ENCODE data around the gene IARS2. TPM values are rescaled to one million over a fixed set of nuclear protein-coding genes. Genes with fewer than 3 reads are reported as not detected.
A peak's percentile ranks its signal among the peaks of the same experiment; 100 is the strongest.
"Not testable (repeated sequence)": the region's sequence is repeated elsewhere in the genome, so short reads cannot be mapped to it uniquely, and the experiment has no call there.

The IARS2 gene
- total RNA-seq, 1 experiment from 2014 or later: 157 TPM

GRCh38 chr1:220153147-220153546 lies 59.2 kb downstream of the IARS2 start:
- in situ Hi-C loops (cut with HindIII; ENCODE audit: low pct_unique_long_range_greater_than_20kb, low sequenced_read_pairs): no loop called here
- DNase-seq (ENCODE audit: low read depth): no peak

DNA sequence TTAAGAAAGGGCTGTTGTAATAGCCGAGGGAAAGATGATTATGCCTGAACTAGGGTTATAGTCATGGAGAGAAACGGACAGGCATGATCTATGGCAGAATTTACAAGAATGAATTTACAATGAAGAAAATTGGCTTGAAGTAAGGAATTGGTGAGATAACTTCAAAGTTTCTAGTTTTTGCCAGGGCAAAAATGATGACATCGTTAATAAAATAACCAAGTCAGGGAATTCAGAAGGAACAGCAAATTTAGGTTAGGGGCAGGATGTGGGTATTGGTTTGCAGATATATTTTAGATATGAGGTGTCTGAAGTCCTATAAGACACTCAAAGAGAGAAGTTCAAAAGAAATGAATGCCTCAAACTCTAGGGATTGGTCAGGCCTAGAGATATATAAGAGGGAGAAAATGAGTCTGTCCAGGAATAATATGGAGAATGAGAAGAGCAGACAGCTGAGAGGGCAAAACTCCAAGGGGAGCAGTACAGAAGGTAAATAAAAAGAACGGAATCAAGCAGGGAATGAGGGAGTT lies 62.8 kb downstream of the IARS2 start:
- DNase-seq (ENCODE audit: low read depth): no peak
- in situ Hi-C loops (cut with HindIII; ENCODE audit: low pct_unique_long_range_greater_than_20kb, low sequenced_read_pairs): no loop called here

DNA sequence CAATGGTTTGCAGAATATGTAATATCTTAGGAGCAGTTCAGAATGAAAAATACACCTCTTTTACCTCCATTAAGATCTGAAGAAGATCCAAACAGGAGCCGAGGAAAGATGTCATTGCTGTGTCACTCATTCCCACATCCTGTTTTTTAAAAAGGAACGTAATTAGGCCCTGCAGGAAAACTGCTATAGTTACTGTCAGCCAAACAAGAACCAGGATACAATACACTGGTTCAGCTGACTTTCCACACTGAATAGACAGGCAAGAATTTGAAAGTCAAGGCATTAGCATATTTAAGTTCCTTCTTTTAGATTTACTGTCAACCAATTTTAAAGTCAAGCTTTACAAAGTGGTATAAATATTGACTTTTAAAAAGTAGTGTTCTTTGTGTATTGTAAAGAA lies 63.8 kb downstream of the IARS2 start:
- DNase-seq (ENCODE audit: low read depth): no peak
- in situ Hi-C loops (cut with HindIII; ENCODE audit: low pct_unique_long_range_greater_than_20kb, low sequenced_read_pairs): no loop called here

GRCh38 chr1:220158530-220158929 lies 64.6 kb downstream of the IARS2 start:
- DNase-seq (ENCODE audit: low read depth); in situ Hi-C loops (cut with HindIII; ENCODE audit: low pct_unique_long_range_greater_than_20kb, low sequenced_read_pairs): not testable (repeated sequence)

DNA sequence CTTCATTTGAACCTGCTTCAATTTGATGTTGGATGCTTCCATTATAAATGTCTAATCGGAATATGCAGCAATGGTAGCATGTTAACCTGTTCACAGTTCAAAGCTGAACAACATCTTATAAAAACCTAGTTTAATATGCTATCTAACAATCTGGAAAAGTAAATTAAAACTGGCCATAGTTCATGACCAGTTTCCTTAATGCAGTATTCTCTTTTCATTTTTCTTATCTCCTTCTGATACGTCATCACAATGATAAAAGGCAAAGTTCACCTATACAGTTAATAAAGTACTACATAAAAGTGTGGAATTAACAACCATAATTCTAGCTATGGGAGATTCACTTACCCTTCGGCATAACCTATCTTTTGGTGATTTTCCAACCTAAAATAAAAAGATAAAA lies 65.1 kb downstream of the IARS2 start:
- DNase-seq (ENCODE audit: low read depth): no peak
- in situ Hi-C loops (cut with HindIII; ENCODE audit: low pct_unique_long_range_greater_than_20kb, low sequenced_read_pairs): no loop called here

- in situ Hi-C loops (cut with HindIII; ENCODE audit: low pct_unique_long_range_greater_than_20kb, low sequenced_read_pairs): no loop called here
Measured at GRCh38 chr1:220160027-220160426, 66.1 kb downstream of the IARS2 start.

GRCh38 chr1:220164116-220164515 lies 70.2 kb downstream of the IARS2 start:
- in situ Hi-C loops (cut with HindIII; ENCODE audit: low pct_unique_long_range_greater_than_20kb, low sequenced_read_pairs): no loop called here
- DNase-seq (ENCODE audit: low read depth): no peak

More at GRCh38 chr1:220160027-220160426, 66.1 kb downstream of the IARS2 start:
- no peak for DNase-seq (ENCODE audit: low read depth)

DNA sequence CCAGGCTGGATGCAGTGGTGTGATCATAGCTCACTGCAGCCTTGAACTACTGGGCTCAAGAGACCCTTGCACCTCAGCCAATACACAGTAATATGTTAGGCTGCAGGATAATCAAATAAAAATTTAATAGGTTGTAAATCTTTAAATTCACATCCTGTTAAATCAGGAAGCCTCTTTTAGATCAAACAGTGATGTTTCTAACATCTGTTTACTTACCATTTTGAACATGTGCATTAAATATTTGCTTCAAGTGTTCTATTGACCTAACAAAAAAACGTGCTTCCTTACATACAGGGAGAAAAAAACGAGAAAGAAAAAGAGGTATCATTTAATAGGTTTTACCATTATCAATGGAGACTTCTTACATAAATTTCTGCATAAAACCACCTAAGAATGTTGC lies 70.6 kb downstream of the IARS2 start:
- in situ Hi-C loops (cut with HindIII; ENCODE audit: low pct_unique_long_range_greater_than_20kb, low sequenced_read_pairs): no loop called here
- DNase-seq (ENCODE audit: low read depth): no peak

GRCh38 chr1:220166853-220167252 lies 72.9 kb downstream of the IARS2 start:
- in situ Hi-C loops (cut with HindIII; ENCODE audit: low pct_unique_long_range_greater_than_20kb, low sequenced_read_pairs): no loop called here
- DNase-seq (ENCODE audit: low read depth): no peak

- in situ Hi-C loops (cut with HindIII; ENCODE audit: low pct_unique_long_range_greater_than_20kb, low sequenced_read_pairs); DNase-seq (ENCODE audit: low read depth): not testable (repeated sequence)
Measured at GRCh38 chr1:220169887-220170286, 76.0 kb downstream of the IARS2 start.

GRCh38 chr1:220170836-220171526 lies 77.0 kb downstream of the IARS2 start:
- in situ Hi-C loops (cut with HindIII; ENCODE audit: low pct_unique_long_range_greater_than_20kb, low sequenced_read_pairs): no loop called here
- DNase-seq (ENCODE audit: low read depth): no peak

GRCh38 chr1:220176540-220176939 lies 82.6 kb downstream of the IARS2 start:
- in situ Hi-C loops (cut with HindIII; ENCODE audit: low pct_unique_long_range_greater_than_20kb, low sequenced_read_pairs): no loop called here
- DNase-seq (ENCODE audit: low read depth): no peak

DNA sequence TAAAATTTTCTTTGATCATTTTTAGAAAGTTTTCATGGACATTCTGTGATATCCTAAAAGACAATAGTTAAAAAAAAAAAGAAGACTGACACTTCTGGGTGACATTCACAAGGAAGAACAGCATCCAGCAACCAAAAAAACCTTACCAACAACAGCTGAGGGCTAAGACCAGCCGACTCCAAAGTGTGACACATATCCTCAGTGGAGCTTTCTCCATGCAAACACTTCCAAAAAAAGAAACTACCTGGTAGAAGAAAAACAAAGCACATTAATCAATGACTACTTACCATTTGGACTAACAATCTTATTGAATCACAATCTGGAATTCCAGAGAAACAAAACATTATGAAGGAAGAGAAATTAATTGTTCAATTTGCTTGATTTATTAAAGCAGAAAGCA lies 88.2 kb downstream of the IARS2 start:
- in situ Hi-C loops (cut with HindIII; ENCODE audit: low pct_unique_long_range_greater_than_20kb, low sequenced_read_pairs): no loop called here
- no peak for DNase-seq (ENCODE audit: low read depth)

GRCh38 chr1:220182656-220183055 lies 88.7 kb downstream of the IARS2 start:
- DNase-seq (ENCODE audit: low read depth): no peak
- in situ Hi-C loops (cut with HindIII; ENCODE audit: low pct_unique_long_range_greater_than_20kb, low sequenced_read_pairs): no loop called here

DNA sequence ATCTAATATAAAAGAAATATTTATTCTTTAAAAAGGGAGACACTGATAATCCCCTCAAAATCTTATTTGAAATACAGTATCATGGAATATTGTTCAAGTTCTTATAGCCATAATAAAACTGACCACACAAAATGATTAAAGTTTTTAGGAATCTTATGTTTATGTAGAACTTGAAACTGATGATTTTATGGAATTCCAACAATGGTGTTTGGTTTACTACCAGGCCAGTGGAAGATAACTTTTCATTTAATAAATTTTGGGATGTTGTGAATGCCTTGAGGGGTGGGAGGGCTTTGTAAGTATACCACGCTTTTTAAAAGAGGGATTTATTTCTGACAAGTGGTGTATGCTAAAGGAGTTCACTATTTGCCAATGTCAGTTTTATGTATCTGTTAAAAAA lies 90.6 kb downstream of the IARS2 start:
- DNase-seq (ENCODE audit: low read depth): no peak
- in situ Hi-C loops (cut with HindIII; ENCODE audit: low pct_unique_long_range_greater_than_20kb, low sequenced_read_pairs): no loop called here

GRCh38 chr1:220186752-220187151 lies 92.8 kb downstream of the IARS2 start:
- in situ Hi-C loops (cut with HindIII; ENCODE audit: low pct_unique_long_range_greater_than_20kb, low sequenced_read_pairs): no loop called here
- no peak for DNase-seq (ENCODE audit: low read depth)

DNA sequence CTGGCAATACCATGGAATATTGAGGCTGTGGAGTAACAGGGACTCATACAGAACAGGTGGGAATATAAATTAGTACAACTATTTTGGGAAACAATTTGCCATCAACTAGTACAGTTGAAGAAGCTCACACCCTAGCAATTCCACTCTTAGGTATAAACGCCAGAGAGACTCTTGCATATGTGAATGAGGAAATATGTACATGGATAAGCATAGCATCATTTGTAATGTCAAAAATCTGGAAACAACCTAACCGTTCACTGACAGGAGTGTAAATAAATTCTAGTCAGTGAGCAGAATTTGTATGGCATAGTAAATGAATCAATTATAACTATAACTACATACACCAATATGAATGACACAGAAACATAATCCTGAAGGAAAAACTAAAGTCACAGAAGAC lies 94.6 kb downstream of the IARS2 start:
- in situ Hi-C loops (cut with HindIII; ENCODE audit: low pct_unique_long_range_greater_than_20kb, low sequenced_read_pairs): no loop called here
- no peak for DNase-seq (ENCODE audit: low read depth)

- DNase-seq (ENCODE audit: low read depth): peak; percentile 11
Measured at GRCh38 chr1:220189750-220190347, 95.9 kb downstream of the IARS2 start.

GRCh38 chr1:220195701-220196100 lies 101.8 kb downstream of the IARS2 start:
- no peak for DNase-seq (ENCODE audit: low read depth)
- in situ Hi-C loops (cut with HindIII; ENCODE audit: low pct_unique_long_range_greater_than_20kb, low sequenced_read_pairs): no loop called here

More at GRCh38 chr1:220189750-220190347, 95.9 kb downstream of the IARS2 start:
- in situ Hi-C loops (cut with HindIII; ENCODE audit: low pct_unique_long_range_greater_than_20kb, low sequenced_read_pairs): no loop called here

Measured in Caki2 (cell line).